Upper lobe of right lung (tissue), 1 donor: ENCODE measurements around the gene VPS9D1. TPM values are rescaled to one million over a fixed set of nuclear protein-coding genes. Genes with fewer than 3 reads are reported as not detected.

Source experiments
- ATAC-seq: fragments of 200-7000 bp; cut with Tn5 transposase; one replicate; pipeline ENCODE4 v1.9.1; 2020; ENCODE audit warnings: mild to moderate bottlenecking, moderate library complexity
- DNase-seq: peaks from one replicate; pipeline ENCODE4 v3.0.0-alpha.2; 2020
- H3K27ac ChIP-seq: fragments of 200-600 bp; one replicate; pipeline ENCODE4 v1.8.0; 2022
- H3K27me3 ChIP-seq: fragments of 200-600 bp; one replicate; pipeline ENCODE4 v1.8.0; 2022; ENCODE audit warnings: mild to moderate bottlenecking
- H3K36me3 ChIP-seq: fragments of 200-600 bp; one replicate; pipeline ENCODE4 v1.8.0; 2022
- H3K4me1 ChIP-seq: fragments of 200-600 bp; one replicate; pipeline ENCODE4 v1.8.0; 2022
- H3K4me3 ChIP-seq: fragments of 200-600 bp; one replicate; pipeline ENCODE4 v1.8.0; 2022; ENCODE audit warnings: mild to moderate bottlenecking
- H3K9me3 ChIP-seq: fragments of 200-600 bp; one replicate; pipeline ENCODE4 v1.8.0; 2022
- CTCF ChIP-seq: fragments of 200-600 bp; IDR thresholded peaks from one replicate; pipeline ENCODE4 v1.8.0; 2022; ENCODE audit warnings: antibody characterized with exemption
- intact Hi-C: fragments of 100-400 bp; cut with DNase I; formaldehyde crosslinking; loops from one replicate; pipeline ENCODE4 v1.11.0; 2022
- long read RNA-seq: library from polyadenylated mRNA; unstranded; transcript quantifications from one replicate; pipeline ENCODE4 v2.0.0, GENCODE V29; 2021
- total RNA-seq: library from RNA; stranded (reverse); fragmentation: NEBNext Ultra II Directional; extraction: Animal tissue kit (Norgen Biotek cat#: 25700); gene quantifications from one replicate; pipeline ENCODE4 v1.2.1, GENCODE V29; 2021
- donor health status: DM: no; HTN: yes; CAD: no; lungs with severe emphysema.

VPS9D1 gene, protein sequence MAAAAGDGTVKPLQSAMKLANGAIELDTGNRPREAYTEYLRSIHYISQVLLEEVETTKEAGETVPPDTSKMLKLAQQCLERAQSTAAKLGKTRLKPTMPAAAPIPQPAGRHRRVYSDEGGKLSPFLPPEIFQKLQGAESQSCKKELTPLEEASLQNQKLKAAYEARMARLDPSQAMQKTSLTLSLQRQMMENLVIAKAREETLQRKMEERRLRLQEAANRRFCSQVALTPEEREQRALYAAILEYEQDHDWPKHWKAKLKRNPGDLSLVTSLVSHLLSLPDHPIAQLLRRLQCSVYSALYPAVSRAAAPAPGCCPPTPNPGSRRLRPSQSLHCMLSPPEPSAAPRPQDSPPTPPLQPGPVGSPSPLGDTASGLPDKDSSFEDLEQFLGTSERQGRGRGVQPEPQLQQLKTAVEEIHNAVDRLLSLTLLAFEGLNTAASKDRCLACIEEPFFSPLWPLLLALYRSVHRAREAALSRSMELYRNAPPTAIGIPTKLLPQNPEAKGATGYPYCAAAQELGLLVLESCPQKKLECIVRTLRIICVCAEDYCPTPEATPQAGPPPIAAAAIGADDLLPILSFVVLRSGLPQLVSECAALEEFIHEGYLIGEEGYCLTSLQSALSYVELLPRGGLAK
- total RNA-seq, result 15.7 TPM
- long read RNA-seq, partial matches to known transcripts, result 6 of 16 reads
- long read RNA-seq, other reads (novel, unspliced or antisense), result 8 of 16 reads

DNA sequence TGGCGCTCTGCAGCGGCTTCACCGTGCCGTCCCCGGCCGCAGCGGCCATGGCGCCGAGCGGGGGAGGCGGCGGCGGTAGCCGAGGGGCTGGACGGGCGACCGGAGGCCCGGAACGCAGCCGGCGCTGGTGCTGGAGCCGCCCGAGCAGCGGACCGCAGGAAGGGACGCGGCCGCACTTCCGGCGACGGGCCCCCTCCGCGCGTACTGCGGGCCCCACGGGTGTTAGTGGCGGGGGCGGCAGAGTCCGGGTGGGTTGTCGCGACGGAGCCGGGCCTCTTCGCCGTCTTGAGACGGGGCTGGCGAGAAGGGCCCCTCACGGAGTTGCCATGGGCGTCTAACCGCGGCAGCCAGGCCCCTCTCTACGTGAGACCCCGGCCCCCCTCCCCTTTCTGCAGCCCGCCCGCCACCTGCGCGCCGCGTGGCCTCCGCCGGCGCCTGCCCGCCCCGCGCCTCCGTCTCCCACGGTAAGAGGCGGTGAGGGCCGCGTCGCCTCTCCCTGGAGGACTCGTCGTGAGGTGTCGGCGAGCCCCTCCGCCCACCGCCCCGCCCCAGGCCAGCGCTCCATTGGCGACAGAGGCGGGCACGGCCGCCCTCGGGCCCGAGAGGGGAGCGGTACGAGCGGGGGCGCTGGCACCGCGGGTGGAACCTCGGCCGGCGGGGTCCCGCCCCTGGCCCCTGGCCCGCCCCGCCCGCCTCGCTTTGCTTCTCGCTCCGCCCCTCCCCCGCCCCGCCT is at the start of gene VPS9D1, which contains the start of gene ZNF276:
Gene VPS9D1 (minus strand): TSS at position 86 of the 733 bp plus-strand sequence. CDS start 37 bp downstream, at position 49.
Gene ZNF276 (plus strand): TSS at position 725 of the 733 bp plus-strand sequence. CDS start 104 bp downstream, outside the sequence.
- Histone ChIP-seq H3K4me3 (peak within 1 kb of the TSS; percentile 82), H3K9me3 (no peaks in the 10 kb centered on the region), H3K4me1 (peaks cover 39% of the 10 kb centered on the region), H3K27me3 (no peaks in the 10 kb centered on the region), H3K36me3 (peaks cover 32% of the 10 kb centered on the region), H3K27ac (peak within 1 kb of the TSS; percentile 96)
- ATAC-seq (peak; percentile 82), DNase-seq (peak; percentile 95)
- no peak for TF ChIP-seq CTCF
- intact Hi-C loops, result no loop called here

- H3K27ac ChIP-seq, result no peak overlapping the region
- no peak overlapping the region for H3K4me3 ChIP-seq
- intact Hi-C loops, result no loop called here
- H3K27me3 ChIP-seq, result no peaks in the 10 kb centered on the region
- no peaks in the 10 kb centered on the region for H3K9me3 ChIP-seq
- ATAC-seq (no peak), DNase-seq (no peak)
- TF ChIP-seq CTCF, result no peak
- no peaks in the 10 kb centered on the region for H3K4me1 ChIP-seq
- no peaks in the 10 kb centered on the region for H3K36me3 ChIP-seq
Observed at GRCh38 chr16:89770367-89770766, 49.7 kb upstream of the VPS9D1 start.

DNA sequence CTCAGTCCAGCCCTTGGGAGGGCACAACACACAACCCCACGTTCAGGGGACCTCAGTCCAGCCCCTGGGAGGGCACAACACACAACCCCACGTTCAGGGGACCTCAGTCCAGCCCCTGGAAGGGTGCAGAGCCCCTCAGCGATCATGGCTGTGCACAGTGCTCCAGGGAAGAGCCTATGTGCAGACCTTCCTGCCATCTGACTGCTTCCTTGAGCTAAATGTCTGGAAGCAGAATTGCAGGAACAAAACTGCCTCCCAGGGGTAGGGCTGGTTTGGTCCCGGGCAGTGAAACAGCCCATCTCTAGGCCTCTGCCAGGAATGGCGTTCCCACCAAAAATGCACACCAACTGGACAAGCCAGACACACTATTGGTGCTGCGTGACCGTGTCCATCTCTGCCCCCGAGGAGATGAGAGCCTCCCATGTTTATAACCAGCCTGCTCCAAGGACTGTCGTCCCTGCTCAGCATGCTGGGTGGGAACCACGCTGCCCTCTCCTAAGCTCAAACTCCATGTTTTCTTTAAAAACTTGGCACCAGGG is 44.7 kb upstream of the VPS9D1 start:
- TF ChIP-seq CTCF, result no peak
- Histone ChIP-seq H3K4me3 (peak overlapping the region; percentile 49), H3K27me3 (no peaks in the 10 kb centered on the region), H3K4me1 (no peaks in the 10 kb centered on the region), H3K27ac (peak overlapping the region; percentile 83), H3K36me3 (no peaks in the 10 kb centered on the region), H3K9me3 (no peaks in the 10 kb centered on the region)
- intact Hi-C loops, result no loop called here
- ATAC-seq, result peak; percentile 17
- DNase-seq, result no peak

- intact Hi-C loops, result no loop called here
- H3K27ac ChIP-seq, result peak overlapping the region; percentile 83
- peak overlapping the region; percentile 49 for H3K4me3 ChIP-seq
- peak; percentile 75 for DNase-seq
- no peak for TF ChIP-seq CTCF
- no peaks in the 10 kb centered on the region for H3K9me3 ChIP-seq
- H3K36me3 ChIP-seq, result no peaks in the 10 kb centered on the region
- H3K27me3 ChIP-seq, result no peaks in the 10 kb centered on the region
- H3K4me1 ChIP-seq, result no peaks in the 10 kb centered on the region
- ATAC-seq, result peak; percentile 92
Observed at GRCh38 chr16:89764711-89765201, 44.1 kb upstream of the VPS9D1 start.

GRCh38 chr16:89761304-89761922 is 40.7 kb upstream of the VPS9D1 start:
- DNase-seq (no peak), ATAC-seq (no peak)
- H3K27me3 ChIP-seq, result no peaks in the 10 kb centered on the region
- H3K4me3 ChIP-seq, result peak overlapping the region; percentile 31
- H3K27ac ChIP-seq, result peak overlapping the region; percentile 51
- no peaks in the 10 kb centered on the region for H3K9me3 ChIP-seq
- no peak for TF ChIP-seq CTCF
- intact Hi-C loops, result no loop called here
- H3K4me1 ChIP-seq, result no peaks in the 10 kb centered on the region
- no peaks in the 10 kb centered on the region for H3K36me3 ChIP-seq
